Coronary artery (tissue), 2 donors: Measurements from ENCODE around the gene STXBP1.
A peak's percentile ranks its signal among the peaks of the same experiment; 100 is the strongest.

ENCODE experiments used
- DNase-seq: peaks from one replicate; pipeline ENCODE4 v3.0.0-alpha.2; 2017; ENCODE audit warnings: low spot score
- H3K27ac ChIP-seq, 2 donors: fragments of 200-600 bp; sonication (generic); one replicate each; pipeline ENCODE4 v1.5.1; 2016 to 2019
- H3K4me3 ChIP-seq: fragments of 200-600 bp; sonication (generic); 2 replicates; pipeline ENCODE4 v1.5.1; 2016; ENCODE audit warnings: mild to moderate bottlenecking, moderate library complexity
- CTCF ChIP-seq: fragments of 200-600 bp; sonication (generic); IDR thresholded peaks from one replicate; pipeline ENCODE4 v1.5.1; 2019; ENCODE audit warnings: antibody characterized with exemption

The STXBP1 gene

GRCh38 chr9:127634698-127635097 is 22.6 kb downstream of the STXBP1 start:
- TF ChIP-seq CTCF: no peak
- Histone ChIP-seq H3K4me3 (no peak overlapping the region), H3K27ac (no peak overlapping the region)
- DNase-seq: no peak

- no peak for DNase-seq
- H3K27ac ChIP-seq: no peak overlapping the region
- TF ChIP-seq CTCF: no peak
- H3K4me3 ChIP-seq: no peak overlapping the region
Measured at GRCh38 chr9:127635201-127635735, 23.2 kb downstream of the STXBP1 start.

GRCh38 chr9:127637322-127637847 is 25.3 kb downstream of the STXBP1 start:
- peak overlapping the region; percentile 3 for H3K4me3 ChIP-seq
- no peak for DNase-seq
- H3K27ac ChIP-seq: peak overlapping the region in 1 of 2 donors; percentile 42
- TF ChIP-seq CTCF: no peak

GRCh38 chr9:127640908-127641545 is 28.9 kb downstream of the STXBP1 start:
- DNase-seq: no peak
- H3K27ac ChIP-seq: no peak overlapping the region
- TF ChIP-seq CTCF: no peak
- no peak overlapping the region for H3K4me3 ChIP-seq

- DNase-seq: no peak
- Histone ChIP-seq H3K4me3 (no peak overlapping the region), H3K27ac (no peak overlapping the region)
- TF ChIP-seq CTCF: no peak
Measured at GRCh38 chr9:127642082-127642740, 30.1 kb downstream of the STXBP1 start.

- no peak overlapping the region for H3K27ac ChIP-seq
- no peak for TF ChIP-seq CTCF
- DNase-seq: no peak
- H3K4me3 ChIP-seq: no peak overlapping the region
Measured at GRCh38 chr9:127644146-127644827, 32.2 kb downstream of the STXBP1 start.
